ENCODE measurements around the gene SLIT1.

The SLIT1 gene

DNA sequence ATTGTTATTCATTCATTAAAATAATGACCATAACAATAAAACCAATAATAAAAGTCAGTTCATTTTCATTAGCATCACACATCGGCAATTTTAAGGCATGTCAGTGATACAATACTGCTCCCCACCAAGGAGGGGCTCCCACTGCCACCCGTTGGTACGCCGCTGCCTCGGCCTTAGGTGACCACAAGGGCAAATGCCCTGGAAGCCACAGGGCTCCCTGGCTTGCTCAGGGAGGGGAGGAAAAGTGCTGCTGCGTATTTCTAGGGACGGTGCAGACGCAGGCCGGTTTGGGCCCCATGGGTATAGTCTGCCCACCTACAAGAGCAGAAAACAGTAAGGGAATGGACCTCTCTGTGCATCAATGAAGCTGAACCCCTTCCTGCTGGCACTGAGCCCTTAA is 85.1 kb downstream of the SLIT1 start:
- Histone ChIP-seq H3K4me1 (ENCODE audit: control insufficient read depth, insufficient read depth, low read length) (peaks cover 7% of the 10 kb centered on the region), H3K9me3 (ENCODE audit: control insufficient read depth, insufficient read depth, low read length) (no peaks in the 10 kb centered on the region), H3K4me3 (ENCODE audit: low read depth, low read length) (no peak overlapping the region), H3K9ac (ENCODE audit: low read depth, low read length) (no peak overlapping the region), H3K27me3 (ENCODE audit: control insufficient read depth, insufficient read depth, low read length) (no peaks in the 10 kb centered on the region), H3K36me3 (ENCODE audit: control insufficient read depth, insufficient read depth, low read length) (no peaks in the 10 kb centered on the region)

DNA sequence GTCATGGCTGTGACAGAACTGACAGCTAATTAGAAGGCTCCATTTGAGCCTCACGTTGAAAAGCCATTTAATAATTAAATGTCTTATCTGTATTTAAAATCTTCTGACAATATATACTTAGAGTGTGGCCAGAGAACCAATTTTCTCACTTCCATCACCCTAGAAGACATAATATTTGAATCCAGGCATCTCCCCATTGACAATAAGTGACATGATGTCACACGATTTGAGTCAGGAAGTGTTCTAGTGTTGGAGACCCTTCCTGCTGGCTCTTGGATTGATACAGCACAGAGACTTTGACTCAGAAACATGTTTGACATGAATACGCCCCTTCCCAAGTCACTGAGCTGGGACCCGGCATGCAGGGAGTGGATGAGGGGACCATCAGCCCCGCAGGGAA is 85.9 kb downstream of the SLIT1 start:
- no peaks in the 10 kb centered on the region for H3K36me3 ChIP-seq (ENCODE audit: control insufficient read depth, insufficient read depth, low read length)
- H3K9me3 ChIP-seq (ENCODE audit: control insufficient read depth, insufficient read depth, low read length), result no peaks in the 10 kb centered on the region
- no peaks in the 10 kb centered on the region for H3K27me3 ChIP-seq (ENCODE audit: control insufficient read depth, insufficient read depth, low read length)
- peaks cover 10% of the 10 kb centered on the region for H3K4me1 ChIP-seq (ENCODE audit: control insufficient read depth, insufficient read depth, low read length)
- no peak overlapping the region for H3K4me3 ChIP-seq (ENCODE audit: low read depth, low read length)
- no peak overlapping the region for H3K9ac ChIP-seq (ENCODE audit: low read depth, low read length)

DNA sequence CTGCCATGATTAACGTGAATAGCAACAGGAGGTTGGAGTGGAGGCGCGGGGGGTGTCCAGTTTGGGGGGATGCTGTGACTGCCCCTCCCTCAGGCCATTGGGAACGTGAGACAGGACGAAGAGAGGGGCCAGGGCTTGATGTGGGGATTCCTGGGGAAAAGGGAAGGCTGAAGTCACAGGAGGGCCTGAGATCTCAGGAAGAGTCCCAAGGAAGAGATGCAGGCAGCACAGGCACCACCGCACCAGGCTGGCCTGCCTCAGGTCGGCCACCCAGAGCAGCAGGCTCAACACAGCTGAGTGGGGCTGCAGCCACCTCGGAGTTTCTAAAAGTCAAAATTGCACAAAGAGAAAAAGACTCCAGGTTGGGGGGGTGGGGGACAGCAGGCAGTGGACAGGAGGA is 86.7 kb downstream of the SLIT1 start:
- no peaks in the 10 kb centered on the region for H3K27me3 ChIP-seq (ENCODE audit: control insufficient read depth, insufficient read depth, low read length)
- H3K36me3 ChIP-seq (ENCODE audit: control insufficient read depth, insufficient read depth, low read length), result no peaks in the 10 kb centered on the region
- H3K9ac ChIP-seq (ENCODE audit: low read depth, low read length), result no peak overlapping the region
- H3K4me1 ChIP-seq (ENCODE audit: control insufficient read depth, insufficient read depth, low read length), result peaks cover 10% of the 10 kb centered on the region
- no peaks in the 10 kb centered on the region for H3K9me3 ChIP-seq (ENCODE audit: control insufficient read depth, insufficient read depth, low read length)
- H3K4me3 ChIP-seq (ENCODE audit: low read depth, low read length), result no peak overlapping the region

DNA sequence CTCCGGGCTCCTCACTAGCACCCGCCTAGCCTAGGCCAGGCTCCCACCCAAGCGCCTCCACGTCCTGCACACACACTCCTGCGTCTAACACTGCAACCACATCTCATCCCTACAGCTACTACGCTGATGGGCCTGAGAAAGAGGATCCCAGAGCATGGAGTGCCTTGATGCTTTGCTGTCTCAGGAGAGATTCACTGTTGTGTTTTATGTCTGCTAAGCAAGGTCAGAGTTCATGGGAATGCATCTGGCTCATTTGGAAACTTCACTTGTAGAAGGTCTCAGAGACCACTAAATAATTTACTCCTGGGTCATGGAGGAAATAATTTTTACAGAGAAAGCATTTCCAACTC is 88.7 kb downstream of the SLIT1 start:
- no peak overlapping the region for H3K9ac ChIP-seq (ENCODE audit: low read depth, low read length)
- H3K9me3 ChIP-seq (ENCODE audit: control insufficient read depth, insufficient read depth, low read length), result no peaks in the 10 kb centered on the region
- peaks cover 10% of the 10 kb centered on the region for H3K4me1 ChIP-seq (ENCODE audit: control insufficient read depth, insufficient read depth, low read length)
- no peak overlapping the region for H3K4me3 ChIP-seq (ENCODE audit: low read depth, low read length)
- H3K36me3 ChIP-seq (ENCODE audit: control insufficient read depth, insufficient read depth, low read length), result no peaks in the 10 kb centered on the region
- no peaks in the 10 kb centered on the region for H3K27me3 ChIP-seq (ENCODE audit: control insufficient read depth, insufficient read depth, low read length)

DNA sequence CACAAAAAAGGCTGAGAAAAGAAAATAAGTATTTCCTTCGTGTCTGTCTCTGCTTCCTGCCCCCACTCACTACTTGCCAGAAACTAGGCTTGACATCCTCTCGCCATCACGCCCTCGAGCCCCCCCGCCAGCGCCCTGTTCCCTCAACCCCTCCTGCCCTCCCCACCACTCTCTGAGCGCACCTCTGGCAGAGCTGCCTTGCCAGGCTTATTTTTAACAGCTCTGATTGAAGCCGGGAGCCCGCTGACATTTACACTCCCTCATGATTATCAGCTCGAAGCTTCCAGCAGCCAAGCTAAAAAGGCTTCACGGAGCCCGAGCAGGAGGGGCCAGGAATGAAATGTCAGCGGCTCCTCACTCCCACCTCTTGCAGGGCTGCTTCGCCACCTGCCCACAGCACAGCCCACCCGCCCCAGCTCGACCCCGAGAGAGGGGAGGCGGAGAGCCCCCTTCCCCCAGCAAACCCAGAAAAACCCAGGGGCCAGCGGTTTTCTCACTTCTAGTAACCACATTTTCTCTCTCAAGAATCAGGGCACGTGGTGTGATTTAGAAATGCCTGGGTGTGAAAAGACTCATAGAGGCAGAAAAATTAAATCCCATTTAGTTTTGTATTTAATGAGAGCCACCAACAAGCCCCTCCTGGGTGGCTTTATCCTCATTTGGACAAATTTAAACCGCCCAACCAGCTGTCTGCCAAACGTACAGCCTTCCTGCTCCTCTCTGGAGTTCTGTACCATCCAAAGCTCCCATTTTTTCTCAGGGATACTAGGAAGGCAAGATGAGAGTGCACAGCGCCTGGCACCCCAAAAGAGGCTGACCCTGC is 89.3 kb downstream of the SLIT1 start:
- no peaks in the 10 kb centered on the region for H3K27me3 ChIP-seq (ENCODE audit: control insufficient read depth, insufficient read depth, low read length)
- peaks cover 8% of the 10 kb centered on the region for H3K4me1 ChIP-seq (ENCODE audit: control insufficient read depth, insufficient read depth, low read length)
- no peak overlapping the region for H3K4me3 ChIP-seq (ENCODE audit: low read depth, low read length)
- no peak overlapping the region for H3K9ac ChIP-seq (ENCODE audit: low read depth, low read length)
- no peaks in the 10 kb centered on the region for H3K9me3 ChIP-seq (ENCODE audit: control insufficient read depth, insufficient read depth, low read length)
- H3K36me3 ChIP-seq (ENCODE audit: control insufficient read depth, insufficient read depth, low read length), result no peaks in the 10 kb centered on the region

DNA sequence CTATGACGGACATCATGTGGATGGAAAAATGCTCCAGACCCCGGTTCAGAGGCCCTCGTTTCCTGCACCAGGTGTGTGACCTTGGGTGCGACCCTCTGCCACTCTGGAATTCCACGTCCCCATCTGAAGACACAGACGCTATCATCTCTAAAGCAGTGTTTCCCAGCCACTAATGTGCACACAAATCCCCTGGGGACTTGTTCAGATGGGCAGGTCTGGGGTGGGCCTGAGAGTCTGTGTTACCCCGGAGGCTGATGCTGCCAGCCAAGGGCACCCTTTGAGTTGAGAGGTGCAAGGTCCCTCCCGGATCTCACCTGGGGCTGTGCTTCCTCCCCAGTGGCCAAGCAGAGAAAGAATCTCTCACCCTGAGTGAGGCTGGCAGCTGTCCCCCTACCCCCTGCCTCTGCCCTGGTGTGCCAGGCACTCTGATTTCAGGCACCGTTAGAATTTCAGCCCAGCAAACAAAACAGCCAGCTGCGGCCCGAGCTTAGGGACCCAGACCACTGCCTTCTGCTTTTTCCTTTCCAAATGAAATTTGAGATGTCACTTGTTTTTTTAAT is 90.0 kb downstream of the SLIT1 start:
- H3K4me3 ChIP-seq (ENCODE audit: low read depth, low read length), result no peak overlapping the region
- H3K36me3 ChIP-seq (ENCODE audit: control insufficient read depth, insufficient read depth, low read length), result no peaks in the 10 kb centered on the region
- H3K9me3 ChIP-seq (ENCODE audit: control insufficient read depth, insufficient read depth, low read length), result no peaks in the 10 kb centered on the region
- H3K27me3 ChIP-seq (ENCODE audit: control insufficient read depth, insufficient read depth, low read length), result no peaks in the 10 kb centered on the region
- H3K9ac ChIP-seq (ENCODE audit: low read depth, low read length), result no peak overlapping the region
- H3K4me1 ChIP-seq (ENCODE audit: control insufficient read depth, insufficient read depth, low read length), result peaks cover 3% of the 10 kb centered on the region

DNA sequence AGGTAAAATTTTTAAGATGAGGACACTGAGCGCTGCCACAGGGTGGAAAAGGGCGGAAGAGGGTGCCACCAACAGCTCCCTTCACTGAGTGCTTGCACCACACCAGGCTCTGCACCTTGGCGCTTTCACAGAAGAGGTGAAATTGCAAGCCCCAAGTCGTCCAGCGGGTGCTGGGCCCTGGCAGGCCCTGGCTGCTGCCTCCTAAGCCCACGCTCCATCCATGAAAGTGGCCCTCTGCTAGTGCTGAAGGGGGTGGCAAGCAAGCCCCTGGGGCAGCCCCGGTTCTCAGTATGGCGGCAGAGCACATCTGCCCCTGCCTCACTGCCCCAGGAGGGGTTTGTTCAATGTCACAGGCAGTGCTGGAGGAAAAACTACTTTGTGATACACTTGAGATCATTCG is 95.1 kb downstream of the SLIT1 start:
- no peaks in the 10 kb centered on the region for H3K9me3 ChIP-seq (ENCODE audit: control insufficient read depth, insufficient read depth, low read length)
- H3K4me1 ChIP-seq (ENCODE audit: control insufficient read depth, insufficient read depth, low read length), result peaks cover 2% of the 10 kb centered on the region
- no peaks in the 10 kb centered on the region for H3K27me3 ChIP-seq (ENCODE audit: control insufficient read depth, insufficient read depth, low read length)
- no peak overlapping the region for H3K4me3 ChIP-seq (ENCODE audit: low read depth, low read length)
- H3K9ac ChIP-seq (ENCODE audit: low read depth, low read length), result no peak overlapping the region
- no peaks in the 10 kb centered on the region for H3K36me3 ChIP-seq (ENCODE audit: control insufficient read depth, insufficient read depth, low read length)

DNA sequence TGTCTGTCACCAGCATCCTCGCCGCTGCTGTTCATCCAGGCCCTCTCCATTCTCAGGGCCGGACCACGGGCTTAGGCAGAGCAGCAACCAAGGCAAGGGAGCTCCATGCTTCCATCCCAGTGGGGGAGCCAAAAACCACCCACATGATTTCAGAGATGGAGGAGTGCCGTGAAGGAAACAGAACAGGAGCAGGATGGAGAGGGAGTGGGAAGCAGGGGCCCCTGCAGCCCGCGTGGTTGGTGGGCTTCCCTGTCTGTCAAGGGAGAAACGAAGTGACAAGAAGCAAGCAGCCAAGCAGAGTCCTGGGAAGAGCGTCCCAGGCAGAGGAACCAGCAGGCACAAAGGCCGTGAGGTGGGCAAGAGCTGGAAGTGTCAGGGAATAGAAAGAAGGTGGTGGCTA is 95.7 kb downstream of the SLIT1 start:
- H3K27me3 ChIP-seq (ENCODE audit: control insufficient read depth, insufficient read depth, low read length), result no peaks in the 10 kb centered on the region
- H3K9me3 ChIP-seq (ENCODE audit: control insufficient read depth, insufficient read depth, low read length), result no peaks in the 10 kb centered on the region
- H3K4me3 ChIP-seq (ENCODE audit: low read depth, low read length), result no peak overlapping the region
- H3K4me1 ChIP-seq (ENCODE audit: control insufficient read depth, insufficient read depth, low read length), result no peaks in the 10 kb centered on the region
- no peaks in the 10 kb centered on the region for H3K36me3 ChIP-seq (ENCODE audit: control insufficient read depth, insufficient read depth, low read length)
- H3K9ac ChIP-seq (ENCODE audit: low read depth, low read length), result no peak overlapping the region

DNA sequence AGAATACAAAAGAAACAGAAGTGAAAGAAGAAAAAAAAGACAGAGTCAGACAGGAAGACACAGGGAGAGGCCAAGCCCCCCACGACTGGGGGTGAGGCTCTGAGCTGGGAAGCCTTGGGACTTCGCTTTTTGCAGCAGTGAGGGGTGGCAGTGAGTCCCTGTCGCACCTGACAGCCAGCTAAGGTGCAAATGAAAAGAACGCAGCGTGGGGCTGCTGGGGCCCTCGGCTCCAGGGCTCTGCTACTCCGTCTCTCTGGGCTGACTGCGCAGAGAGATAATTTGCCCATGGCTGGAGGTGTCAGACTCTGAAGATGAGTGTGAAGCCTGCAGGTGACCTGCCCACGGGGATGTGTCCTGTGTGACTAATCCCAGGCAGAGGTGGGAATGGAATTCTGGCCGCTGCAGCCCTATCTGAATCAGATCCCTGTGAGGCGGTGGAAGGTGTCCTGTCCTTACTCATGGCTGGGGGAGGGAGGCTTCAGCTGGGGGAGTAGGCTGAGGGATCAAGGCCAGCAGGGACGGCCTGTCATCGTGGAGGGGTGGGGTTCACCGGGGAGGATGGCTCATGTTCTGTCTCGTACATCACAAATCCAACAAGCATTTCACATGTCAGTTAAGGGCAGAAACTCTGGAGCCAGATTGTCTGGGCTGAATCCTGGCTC is 96.4 kb downstream of the SLIT1 start:
- H3K36me3 ChIP-seq (ENCODE audit: control insufficient read depth, insufficient read depth, low read length), result no peaks in the 10 kb centered on the region
- H3K9me3 ChIP-seq (ENCODE audit: control insufficient read depth, insufficient read depth, low read length), result no peaks in the 10 kb centered on the region
- H3K27me3 ChIP-seq (ENCODE audit: control insufficient read depth, insufficient read depth, low read length), result no peaks in the 10 kb centered on the region
- no peaks in the 10 kb centered on the region for H3K4me1 ChIP-seq (ENCODE audit: control insufficient read depth, insufficient read depth, low read length)
- no peak overlapping the region for H3K4me3 ChIP-seq (ENCODE audit: low read depth, low read length)
- no peak overlapping the region for H3K9ac ChIP-seq (ENCODE audit: low read depth, low read length)

DNA sequence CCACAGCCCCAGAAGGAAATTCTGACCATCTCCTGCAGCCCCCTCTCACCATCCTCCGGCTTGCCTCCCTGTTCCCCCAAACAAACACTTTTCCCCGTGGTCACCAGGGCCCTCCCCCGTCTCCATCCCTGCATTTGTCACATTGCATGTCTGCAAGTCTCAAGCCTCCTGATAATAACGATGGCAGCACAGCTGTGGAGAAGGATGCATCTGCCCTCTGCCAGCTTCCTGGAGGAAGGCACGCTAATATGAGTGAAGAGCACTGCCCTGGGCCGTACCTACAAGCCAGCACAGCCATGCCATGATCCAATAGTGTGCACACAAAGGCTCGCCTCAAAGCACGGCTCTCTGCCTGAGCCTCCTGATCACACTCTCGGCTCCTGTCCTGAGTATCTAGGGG is 98.5 kb downstream of the SLIT1 start:
- Histone ChIP-seq H3K4me3 (ENCODE audit: low read depth, low read length) (no peak overlapping the region), H3K27me3 (ENCODE audit: control insufficient read depth, insufficient read depth, low read length) (no peaks in the 10 kb centered on the region), H3K9me3 (ENCODE audit: control insufficient read depth, insufficient read depth, low read length) (no peaks in the 10 kb centered on the region), H3K9ac (ENCODE audit: low read depth, low read length) (no peak overlapping the region), H3K36me3 (ENCODE audit: control insufficient read depth, insufficient read depth, low read length) (no peaks in the 10 kb centered on the region), H3K4me1 (ENCODE audit: control insufficient read depth, insufficient read depth, low read length) (no peaks in the 10 kb centered on the region)

DNA sequence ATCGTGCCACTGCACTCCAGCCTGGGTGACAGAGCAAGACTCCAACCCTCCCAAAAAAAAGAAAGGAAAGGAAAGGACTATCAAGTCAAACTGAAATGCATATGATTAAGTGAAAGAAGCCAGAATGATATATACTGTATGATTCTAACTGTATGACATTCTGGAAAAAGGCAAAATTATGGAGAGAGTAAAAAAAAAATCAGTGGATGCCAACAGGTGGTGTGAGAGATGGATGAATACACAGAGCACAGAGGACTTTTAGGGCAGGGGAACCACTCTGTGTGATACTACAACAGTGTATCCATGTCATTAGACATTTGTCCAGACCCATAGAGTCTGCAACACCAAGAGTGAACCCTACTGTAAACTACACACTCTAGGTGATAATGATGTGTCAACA is 99.2 kb downstream of the SLIT1 start:
- Histone ChIP-seq H3K9ac (ENCODE audit: low read depth, low read length) (no peak overlapping the region), H3K27me3 (ENCODE audit: control insufficient read depth, insufficient read depth, low read length) (no peaks in the 10 kb centered on the region), H3K36me3 (ENCODE audit: control insufficient read depth, insufficient read depth, low read length) (no peaks in the 10 kb centered on the region), H3K9me3 (ENCODE audit: control insufficient read depth, insufficient read depth, low read length) (no peaks in the 10 kb centered on the region), H3K4me3 (ENCODE audit: low read depth, low read length) (no peak overlapping the region), H3K4me1 (ENCODE audit: control insufficient read depth, insufficient read depth, low read length) (no peaks in the 10 kb centered on the region)

DNA sequence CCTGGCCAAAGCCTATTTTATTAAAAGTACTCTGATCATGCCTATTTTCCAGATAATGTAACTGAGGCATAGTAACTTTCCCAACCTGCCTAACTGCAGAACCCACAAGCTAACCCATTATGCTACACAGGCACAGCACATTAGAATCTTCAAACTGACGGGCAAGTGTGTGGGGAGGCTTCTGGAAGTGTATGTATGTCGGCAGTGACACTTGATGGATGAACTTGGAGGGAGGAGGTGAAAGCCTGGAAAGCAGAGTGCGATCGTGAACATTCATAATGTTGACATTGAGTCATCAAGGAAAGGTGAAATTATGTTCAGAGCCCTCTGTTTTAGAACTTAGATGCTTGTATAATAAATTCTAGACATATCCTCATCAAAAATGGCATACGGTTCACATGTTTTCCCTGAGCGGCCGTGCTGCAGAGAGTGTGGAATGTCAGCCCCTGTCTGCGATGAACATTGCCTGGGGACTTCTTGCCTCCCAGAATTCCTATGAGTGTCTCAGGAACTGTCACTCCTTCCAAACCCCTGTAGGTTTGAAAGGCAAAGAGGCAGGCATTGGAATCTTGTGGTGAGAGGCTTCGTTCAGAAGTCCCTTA is 102.4 kb downstream of the SLIT1 start:
- Histone ChIP-seq H3K4me3 (ENCODE audit: low read depth, low read length) (no peak overlapping the region), H3K4me1 (ENCODE audit: control insufficient read depth, insufficient read depth, low read length) (peaks cover 14% of the 10 kb centered on the region), H3K36me3 (ENCODE audit: control insufficient read depth, insufficient read depth, low read length) (no peaks in the 10 kb centered on the region), H3K9ac (ENCODE audit: low read depth, low read length) (no peak overlapping the region), H3K27me3 (ENCODE audit: control insufficient read depth, insufficient read depth, low read length) (no peaks in the 10 kb centered on the region), H3K9me3 (ENCODE audit: control insufficient read depth, insufficient read depth, low read length) (no peaks in the 10 kb centered on the region)

Data from iPS-15b (cell line).